CD4-positive, alpha-beta T cell treated with Interleukin-17A for 1 hour (primary cell): ENCODE measurements around the gene UGT1A1.

Experiments used
- DNase-seq: peaks from one replicate; pipeline ENCODE4 v3.0.0-alpha.2; 2020

UGT1A1 gene

GRCh38 chr2:233799087-233799665 is 39.1 kb downstream of the UGT1A1 start:
- no peak for DNase-seq

GRCh38 chr2:233799716-233800115 is 39.6 kb downstream of the UGT1A1 start:
- no peak for DNase-seq

- no peak for DNase-seq
Observed at GRCh38 chr2:233800208-233800607, 40.1 kb downstream of the UGT1A1 start.

- DNase-seq, result no peak
Observed at GRCh38 chr2:233801357-233802131, 41.5 kb downstream of the UGT1A1 start.

- DNase-seq, result no peak
Observed at GRCh38 chr2:233802132-233802815, 42.2 kb downstream of the UGT1A1 start.

- no peak for DNase-seq
Observed at GRCh38 chr2:233803292-233803911, 43.3 kb downstream of the UGT1A1 start.

GRCh38 chr2:233803994-233804393 is 43.9 kb downstream of the UGT1A1 start:
- no peak for DNase-seq

- no peak for DNase-seq
Observed at GRCh38 chr2:233807215-233807865, 47.3 kb downstream of the UGT1A1 start.

GRCh38 chr2:233807966-233808935 is 48.2 kb downstream of the UGT1A1 start:
- DNase-seq, result no peak

GRCh38 chr2:233810385-233810784 is 50.3 kb downstream of the UGT1A1 start:
- DNase-seq, result no peak

- DNase-seq, result no peak
Observed at GRCh38 chr2:233811087-233811486, 51.0 kb downstream of the UGT1A1 start.

GRCh38 chr2:233811732-233812131 is 51.7 kb downstream of the UGT1A1 start:
- no peak for DNase-seq

GRCh38 chr2:233813236-233814055 is 53.4 kb downstream of the UGT1A1 start:
- no peak for DNase-seq

GRCh38 chr2:233814056-233814835 is 54.2 kb downstream of the UGT1A1 start:
- no peak for DNase-seq

- no peak for DNase-seq
Observed at GRCh38 chr2:233815861-233816260, 55.8 kb downstream of the UGT1A1 start.

GRCh38 chr2:233816334-233816733 is 56.3 kb downstream of the UGT1A1 start:
- DNase-seq, result no peak

- no peak for DNase-seq
Observed at GRCh38 chr2:233816771-233817170, 56.7 kb downstream of the UGT1A1 start.

- DNase-seq, result no peak
Observed at GRCh38 chr2:233817361-233817911, 57.4 kb downstream of the UGT1A1 start.

GRCh38 chr2:233817995-233818638 is 58.0 kb downstream of the UGT1A1 start:
- no peak for DNase-seq
